Uterus (tissue), 4 donors: ENCODE data around the gene TSACC. TPM values are rescaled to one million over a fixed set of nuclear protein-coding genes. Genes with fewer than 3 reads are reported as not detected.
"Not testable (repeated sequence)": the region's sequence is repeated elsewhere in the genome, so short reads cannot be mapped to it uniquely, and the experiment has no call there.

ENCODE experiments used
- DNase-seq, 2 donors: peaks; one replicate each; pipeline ENCODE4 v3.0.0-alpha.2; 2019 to 2020
- H3K27ac ChIP-seq, 2 donors: fragments of 200-600 bp; sonication (generic); 1 replicate in 1 of 2; 2 replicates in 1 of 2; pipeline ENCODE4 v1.5.1; 2016 to 2018
- H3K27me3 ChIP-seq, 2 donors: fragments of 200-600 bp; sonication (generic); one replicate each; pipeline ENCODE4 v1.5.1; 2018 to 2019; ENCODE audit warnings: control low read depth in 1 of 2
- H3K36me3 ChIP-seq, 2 donors: fragments of 200-600 bp; sonication (generic); one replicate each; pipeline ENCODE4 v1.5.1; 2019; ENCODE audit warnings: control low read depth in 1 of 2
- H3K4me1 ChIP-seq, 2 donors: fragments of 200-600 bp; sonication (generic); one replicate each; pipeline ENCODE4 v1.5.1; 2018 to 2019; ENCODE audit warnings: control low read depth in 1 of 2
- H3K4me3 ChIP-seq, 2 donors: fragments of 200-600 bp; sonication (generic); 1 replicate in 1 of 2; 2 replicates in 1 of 2; pipeline ENCODE4 v1.5.1; 2018 to 2019; ENCODE audit warnings: mild to moderate bottlenecking in 1 of 2
- H3K9me3 ChIP-seq, 2 donors: fragments of 200-600 bp; sonication (generic); one replicate each; pipeline ENCODE4 v1.5.1; 2019; ENCODE audit warnings: control low read depth in 1 of 2
- POLR2A ChIP-seq, 2 donors: fragments of 450-650 bp; IDR thresholded peaks; one replicate each; pipeline ENCODE4 v1.6.1; 2016; ENCODE audit warnings: antibody characterized with exemption in 2 of 2, mild to moderate bottlenecking in 1 of 2, moderate library complexity in 1 of 2
- intact Hi-C: fragments of 100-400 bp; cut with DNase I; formaldehyde crosslinking; loops from one replicate; pipeline ENCODE4 v1.15.1; 2023; ENCODE audit warnings: low total_unique reads
- total RNA-seq, 4 donors: library from RNA; depleted of rRNA in 3 of 4; stranded (reverse); fragments of >200 nt in 3 of 4; gene quantifications; one replicate each; pipeline versions ENCODE4 v1.1.0 to v1.2.4, GENCODE V29; 2014 to 2023
- TF ChIP-seq, protein P1 (sequence below), 4 experiments: fragments of 200-600 bp in 2 of 4; fragments of 450-650 bp in 2 of 4; sonication (generic) in 2 of 4; IDR thresholded peaks; one replicate each; pipeline ENCODE4 v1.5.1; 2016 to 2019; ENCODE audit warnings: antibody characterized with exemption in 4 of 4, mild to moderate bottlenecking in 2 of 4, moderate library complexity in 1 of 4
- donor health status: DM: yes; HTN: yes; CAD: no.

Gene TSACC
- total RNA-seq, 4 donors from 2014 or later, result not detected

DNA sequence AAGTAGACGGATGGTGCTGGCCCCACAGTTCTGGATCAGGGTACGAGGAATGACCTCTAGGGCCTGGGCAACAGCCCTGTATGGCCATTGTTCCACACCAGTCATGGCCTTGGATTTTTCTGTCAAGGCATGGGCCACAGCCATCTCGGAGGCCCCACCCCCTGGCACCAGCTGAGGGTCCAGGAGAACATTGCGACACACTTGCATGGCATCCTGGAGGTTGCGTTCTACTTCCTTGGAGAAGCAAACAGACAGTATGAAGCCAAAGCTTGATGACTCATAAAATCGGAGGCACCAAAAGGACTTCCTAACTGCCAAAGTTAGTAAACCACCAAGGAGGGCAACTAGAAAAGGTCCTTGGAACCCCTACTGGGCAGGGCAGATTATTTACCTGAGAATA lies 27.4 kb upstream of the TSACC start:
- DNase-seq, result no peak
- no peaks in the 10 kb centered on the region for H3K4me1 ChIP-seq
- no peak overlapping the region for H3K4me3 ChIP-seq
- H3K27me3 ChIP-seq, result no peaks in the 10 kb centered on the region
- H3K9me3 ChIP-seq, result no peaks in the 10 kb centered on the region
- H3K36me3 ChIP-seq, result no peaks in the 10 kb centered on the region
- intact Hi-C loops, result no loop called here
- TF ChIP-seq, protein P1, sequence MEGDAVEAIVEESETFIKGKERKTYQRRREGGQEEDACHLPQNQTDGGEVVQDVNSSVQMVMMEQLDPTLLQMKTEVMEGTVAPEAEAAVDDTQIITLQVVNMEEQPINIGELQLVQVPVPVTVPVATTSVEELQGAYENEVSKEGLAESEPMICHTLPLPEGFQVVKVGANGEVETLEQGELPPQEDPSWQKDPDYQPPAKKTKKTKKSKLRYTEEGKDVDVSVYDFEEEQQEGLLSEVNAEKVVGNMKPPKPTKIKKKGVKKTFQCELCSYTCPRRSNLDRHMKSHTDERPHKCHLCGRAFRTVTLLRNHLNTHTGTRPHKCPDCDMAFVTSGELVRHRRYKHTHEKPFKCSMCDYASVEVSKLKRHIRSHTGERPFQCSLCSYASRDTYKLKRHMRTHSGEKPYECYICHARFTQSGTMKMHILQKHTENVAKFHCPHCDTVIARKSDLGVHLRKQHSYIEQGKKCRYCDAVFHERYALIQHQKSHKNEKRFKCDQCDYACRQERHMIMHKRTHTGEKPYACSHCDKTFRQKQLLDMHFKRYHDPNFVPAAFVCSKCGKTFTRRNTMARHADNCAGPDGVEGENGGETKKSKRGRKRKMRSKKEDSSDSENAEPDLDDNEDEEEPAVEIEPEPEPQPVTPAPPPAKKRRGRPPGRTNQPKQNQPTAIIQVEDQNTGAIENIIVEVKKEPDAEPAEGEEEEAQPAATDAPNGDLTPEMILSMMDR (IDR thresholded peaks at IDR 0.05), result no peak
- TF ChIP-seq POLR2A (IDR thresholded peaks at IDR 0.05), result no peak
- no peak overlapping the region for H3K27ac ChIP-seq

DNA sequence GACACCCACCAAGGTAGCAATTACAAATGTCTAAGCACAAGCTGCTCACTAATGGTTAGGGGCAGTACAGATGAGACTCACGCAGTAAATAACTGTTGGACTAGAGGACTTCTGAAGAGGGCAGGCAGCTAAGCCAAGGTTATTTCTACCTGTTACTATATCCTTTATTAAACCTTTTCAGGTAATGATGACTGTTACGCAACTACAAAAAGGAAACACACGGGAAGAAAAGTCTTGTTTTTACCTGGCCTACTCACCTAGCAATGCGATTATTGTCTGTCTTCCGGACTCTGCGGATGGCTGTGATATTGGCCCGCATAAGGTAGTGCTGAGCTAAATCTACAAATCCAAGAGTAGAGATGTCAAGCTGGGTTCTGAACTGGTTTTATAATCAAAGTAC lies 21.4 kb upstream of the TSACC start:
- no peak overlapping the region for H3K4me3 ChIP-seq
- no peak for DNase-seq
- no peaks in the 10 kb centered on the region for H3K27me3 ChIP-seq
- no peak overlapping the region for H3K27ac ChIP-seq
- H3K36me3 ChIP-seq, result no peaks in the 10 kb centered on the region
- H3K4me1 ChIP-seq, result no peaks in the 10 kb centered on the region
- intact Hi-C loops, result no loop called here
- no peaks in the 10 kb centered on the region for H3K9me3 ChIP-seq
- TF ChIP-seq, protein P1 (IDR thresholded peaks at IDR 0.05), result no peak
- TF ChIP-seq POLR2A (IDR thresholded peaks at IDR 0.05), result no peak

DNA sequence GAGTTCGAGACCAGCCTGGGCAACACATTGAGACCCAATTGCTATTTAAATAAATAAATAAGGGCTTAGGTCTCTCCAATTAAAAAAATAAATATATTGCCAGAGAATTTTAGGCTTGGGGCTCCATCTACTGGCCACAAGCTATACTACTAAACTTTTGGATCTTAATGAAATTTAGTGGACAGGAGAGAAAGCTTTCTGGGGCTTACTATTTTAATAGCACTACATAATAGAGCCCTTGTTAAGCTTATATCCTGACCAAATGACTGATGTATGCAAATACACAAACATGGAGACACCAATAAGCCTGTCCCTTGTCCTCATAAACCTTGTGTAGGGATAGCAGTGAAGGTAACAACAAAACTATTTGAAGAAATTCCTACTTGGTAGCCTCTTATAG lies 18.7 kb upstream of the TSACC start:
- H3K27ac ChIP-seq, result no peak overlapping the region
- TF ChIP-seq, protein P1 (IDR thresholded peaks at IDR 0.05), result peak in 2 of 4 experiments; percentile 9 to 24
- no peak for TF ChIP-seq POLR2A (IDR thresholded peaks at IDR 0.05)
- intact Hi-C loops, result no loop called here
- DNase-seq, result no peak
- no peaks in the 10 kb centered on the region for H3K4me1 ChIP-seq
- no peaks in the 10 kb centered on the region for H3K36me3 ChIP-seq
- no peak overlapping the region for H3K4me3 ChIP-seq
- no peaks in the 10 kb centered on the region for H3K9me3 ChIP-seq
- H3K27me3 ChIP-seq, result no peaks in the 10 kb centered on the region

DNA sequence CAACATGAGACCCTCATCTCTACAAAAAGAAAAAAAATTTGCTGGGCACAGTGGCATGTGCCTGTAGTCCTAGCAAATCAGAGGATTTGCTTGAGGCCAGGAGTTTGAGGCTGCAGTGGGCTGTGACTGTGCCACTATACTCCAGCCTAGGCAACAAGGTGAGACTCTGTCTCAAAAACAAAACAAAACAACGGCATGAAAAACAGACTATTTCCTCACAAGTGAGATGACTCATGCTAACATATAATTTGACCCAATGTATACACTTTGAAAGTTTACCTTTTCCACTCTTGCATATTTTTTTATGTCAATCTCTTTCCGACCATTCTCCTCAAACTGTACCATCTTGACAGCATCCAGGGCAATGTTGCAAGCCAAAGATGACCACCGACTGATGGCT lies 17.8 kb upstream of the TSACC start:
- Histone ChIP-seq H3K4me1 (no peaks in the 10 kb centered on the region), H3K9me3 (no peaks in the 10 kb centered on the region), H3K4me3 (no peak overlapping the region), H3K27ac (no peak overlapping the region), H3K27me3 (no peaks in the 10 kb centered on the region), H3K36me3 (no peaks in the 10 kb centered on the region)
- DNase-seq, result no peak
- TF ChIP-seq, protein P1 (IDR thresholded peaks at IDR 0.05), result no peak
- TF ChIP-seq POLR2A (IDR thresholded peaks at IDR 0.05), result no peak
- intact Hi-C loops, result no loop called here

DNA sequence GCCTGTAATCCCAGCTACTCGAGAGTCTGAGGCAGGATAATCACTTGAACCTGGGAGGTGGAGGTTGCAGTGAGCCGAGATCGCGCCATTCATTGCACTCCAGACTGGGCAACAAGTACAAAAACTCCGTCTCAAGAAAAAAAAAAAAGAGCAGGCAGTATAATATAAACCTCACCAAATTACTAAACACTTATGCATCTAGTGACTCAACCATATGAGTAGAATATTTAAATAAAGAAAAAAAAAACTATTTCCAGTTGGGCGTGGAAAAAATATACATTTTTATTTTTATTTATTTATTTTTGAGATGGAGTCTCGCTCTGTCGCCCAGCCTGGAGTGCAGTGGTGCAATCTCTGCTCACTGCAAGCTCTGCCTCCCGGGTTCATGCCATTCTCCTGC lies 15.1 kb upstream of the TSACC start:
- H3K4me3 ChIP-seq, H3K4me1 ChIP-seq, DNase-seq, H3K27me3 ChIP-seq, H3K9me3 ChIP-seq, intact Hi-C loops, H3K27ac ChIP-seq, H3K36me3 ChIP-seq: not testable (repeated sequence)

DNA sequence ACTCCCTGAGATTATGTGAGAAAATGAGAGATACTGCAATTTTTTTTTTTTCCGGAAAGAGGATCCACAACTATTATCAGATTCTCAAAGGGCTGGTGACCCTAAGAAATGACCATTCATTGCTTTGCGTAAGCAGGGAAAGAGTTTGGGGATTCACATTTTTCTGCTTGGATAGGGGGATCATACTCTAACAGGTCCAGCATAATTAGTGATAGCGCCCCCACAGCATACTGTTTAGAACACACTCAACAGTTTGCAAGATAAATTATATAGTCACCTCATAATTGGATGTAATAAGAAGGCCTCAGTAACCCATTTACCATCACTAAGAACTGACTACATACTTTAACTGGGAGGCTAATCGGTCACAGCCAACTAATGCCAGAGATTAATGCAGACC lies 2.1 kb upstream of the TSACC start:
- no peak for DNase-seq
- H3K9me3 ChIP-seq, result no peaks in the 10 kb centered on the region
- no peaks in the 10 kb centered on the region for H3K27me3 ChIP-seq
- H3K4me1 ChIP-seq, result peaks cover 0 to 12% of the 10 kb centered on the region in 2 donors
- intact Hi-C loops, result no loop called here
- TF ChIP-seq, protein P1 (IDR thresholded peaks at IDR 0.05), result no peak
- TF ChIP-seq POLR2A (IDR thresholded peaks at IDR 0.05), result no peak
- no peaks in the 10 kb centered on the region for H3K36me3 ChIP-seq
- no peak overlapping the region for H3K4me3 ChIP-seq
- H3K27ac ChIP-seq, result no peak overlapping the region
